ENCODE measurements around the gene FRMD4A.

DNA sequence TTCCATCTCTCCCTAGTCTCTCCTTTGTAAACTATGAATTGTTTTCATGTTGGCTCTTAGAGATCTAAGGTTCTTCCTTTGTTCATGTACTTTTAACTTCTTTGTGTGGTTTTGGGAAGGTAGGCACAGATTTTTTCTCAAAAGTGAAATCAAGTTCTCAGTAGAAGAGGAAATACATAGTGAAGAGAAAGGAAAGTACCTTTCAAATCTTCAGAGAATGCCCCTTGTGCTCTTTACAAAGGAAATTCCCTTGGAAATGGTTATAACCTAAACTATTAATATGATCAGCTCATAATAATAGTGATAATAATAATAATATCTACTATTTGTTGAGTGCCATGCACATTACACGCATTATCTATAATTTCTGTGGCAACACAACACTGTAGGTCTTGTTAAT is 425.4 kb downstream of the FRMD4A start:
- TF ChIP-seq POLR2A (IDR thresholded peaks at IDR 0.05; ENCODE audit: low read depth, low read length), result no peak
- no peak for TF ChIP-seq POLR2AphosphoS5 (IDR thresholded peaks at IDR 0.05; ENCODE audit: low read depth, low read length)

Data from GM12892 (cell line).